Vagina (tissue), 2 donors: ENCODE results near the gene VMO1. TPM values are rescaled to one million over a fixed set of nuclear protein-coding genes. Genes with fewer than 3 reads are reported as not detected.

Source experiments
- DNase-seq, 2 donors: peaks; one replicate each; pipeline ENCODE4 v3.0.0-alpha.2; 2017; ENCODE audit errors: extremely low spot score in 2 of 2
- H3K27ac ChIP-seq: fragments of 200-600 bp; sonication (generic); one replicate; pipeline ENCODE4 v1.5.1; 2019
- H3K27me3 ChIP-seq: fragments of 200-600 bp; sonication (generic); one replicate; pipeline ENCODE4 v1.5.1; 2019
- H3K36me3 ChIP-seq, 2 donors: fragments of 200-600 bp; sonication (generic); one replicate each; pipeline ENCODE4 v1.5.1; 2017 to 2019
- H3K4me1 ChIP-seq: fragments of 200-600 bp; sonication (generic); one replicate; pipeline ENCODE4 v1.5.1; 2019
- H3K4me3 ChIP-seq, 2 donors: fragments of 200-600 bp; sonication (generic); 1 replicate in 1 of 2; 2 replicates in 1 of 2; pipeline ENCODE4 v1.5.1; 2016 to 2019
- H3K9me3 ChIP-seq: fragments of 200-600 bp; sonication (generic); one replicate; pipeline ENCODE4 v1.5.1; 2019
- CTCF ChIP-seq, 3 experiments: fragments of 450-650 bp in 2 of 3; fragments of 200-600 bp in 1 of 3; sonication (generic) in 1 of 3; IDR thresholded peaks; one replicate each; pipeline ENCODE4 v1.5.1; 2017 to 2019; ENCODE audit warnings: antibody characterized with exemption in 3 of 3, mild to moderate bottlenecking in 2 of 3, moderate library complexity in 2 of 3
- POLR2A ChIP-seq, 2 donors: fragments of 450-650 bp; IDR thresholded peaks; one replicate each; pipeline ENCODE4 v1.6.1; 2017; ENCODE audit warnings: antibody characterized with exemption in 2 of 2, mild to moderate bottlenecking in 2 of 2, moderate library complexity in 2 of 2
- POLR2AphosphoS5 ChIP-seq, 2 donors: sonication (generic); formaldehyde crosslinking; IDR thresholded peaks; one replicate each; pipeline ENCODE4 v1.9.0; 2017; ENCODE audit warnings: antibody characterized with exemption in 2 of 2, mild to moderate bottlenecking in 2 of 2, low read depth in 1 of 2; ENCODE audit not compliant: insufficient read depth in 1 of 2
- intact Hi-C: fragments of 100-400 bp; cut with DNase I; formaldehyde crosslinking; loops from one replicate; pipeline ENCODE4 v1.15.1; 2023
- total RNA-seq: library from RNA; depleted of rRNA; stranded (reverse); fragments of >200 nt; gene quantifications from one replicate; pipeline ENCODE4 v1.2.3, GENCODE V29; 2016

The VMO1 gene
- total RNA-seq, 1 donor from 2014 or later: 12.5 TPM

DNA sequence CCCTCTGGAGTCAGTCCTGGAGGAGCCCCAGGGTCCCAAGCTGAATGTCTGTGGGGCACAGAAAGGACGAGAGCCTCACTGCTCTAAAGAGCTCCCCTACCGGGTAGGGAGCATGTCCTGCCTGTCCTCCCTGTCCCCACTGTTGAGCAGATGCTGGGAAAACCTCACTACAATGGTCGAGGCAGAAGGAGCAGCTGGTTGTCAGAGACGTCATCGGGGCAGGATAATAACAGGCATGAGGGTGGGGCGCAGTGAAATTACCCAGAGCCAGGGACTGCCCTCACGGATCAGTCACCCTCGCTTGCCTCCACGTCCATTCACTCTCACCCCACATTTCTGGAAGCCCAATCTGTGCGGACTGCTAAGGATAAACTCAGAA, 13.9 kb downstream of the VMO1 start:
- H3K4me3 ChIP-seq: no peak overlapping the region
- H3K27me3 ChIP-seq: no peaks in the 10 kb centered on the region
- H3K27ac ChIP-seq: no peak overlapping the region
- no peaks in the 10 kb centered on the region for H3K36me3 ChIP-seq
- TF ChIP-seq POLR2AphosphoS5 (IDR thresholded peaks at IDR 0.05; ENCODE audit: insufficient read depth in 1 of 2, low read depth in 1 of 2) (no peak), CTCF (IDR thresholded peaks at IDR 0.05) (no peak), POLR2A (IDR thresholded peaks at IDR 0.05) (no peak)
- DNase-seq: no peak
- no peaks in the 10 kb centered on the region for H3K9me3 ChIP-seq
- H3K4me1 ChIP-seq: no peaks in the 10 kb centered on the region
- intact Hi-C loops: no loop called here

DNA sequence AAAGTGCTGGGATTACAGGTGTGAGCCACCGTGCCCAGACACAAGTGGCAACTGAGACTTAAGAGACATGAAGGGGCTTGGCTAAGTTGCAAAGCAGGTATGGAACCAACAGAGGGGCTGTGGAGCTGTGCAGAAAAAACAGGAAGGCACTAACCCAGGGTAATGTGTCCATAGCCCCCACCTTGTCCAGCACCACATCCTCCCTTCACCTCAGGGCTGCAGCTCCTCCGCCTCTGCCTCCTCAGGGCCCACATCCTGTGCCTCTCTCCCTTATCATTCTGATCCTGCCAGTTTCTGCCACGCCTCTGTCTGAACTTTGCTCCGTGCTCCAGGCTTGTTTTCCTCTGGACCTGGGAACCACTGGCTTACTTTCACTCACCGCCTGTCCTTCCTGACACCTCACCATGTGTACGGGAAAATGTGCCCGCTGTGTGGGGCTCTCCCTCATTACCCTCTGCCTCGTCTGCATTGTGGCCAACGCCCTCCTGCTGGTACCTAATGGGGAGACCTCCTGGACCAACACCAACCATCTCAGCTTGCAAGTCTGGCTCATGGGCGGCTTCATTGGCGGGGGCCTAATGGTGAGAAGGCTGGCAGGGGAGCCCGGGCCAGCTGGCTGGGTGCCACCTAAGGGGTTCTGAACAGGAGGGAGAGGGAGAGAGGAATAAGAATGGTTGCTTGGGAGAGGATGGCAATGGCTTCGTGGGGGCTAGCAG, 14.5 kb downstream of the VMO1 start, which contains the start of gene TM4SF5:
Gene TM4SF5 (plus strand): TSS at position 368 of the 716 bp plus-strand sequence. CDS start 37 bp downstream, at position 405.
- H3K4me1 ChIP-seq: no peaks in the 10 kb centered on the region
- no peaks in the 10 kb centered on the region for H3K9me3 ChIP-seq
- intact Hi-C loops: no loop called here
- no peak within 1 kb of the TSS for H3K4me3 ChIP-seq
- no peak within 1 kb of the TSS for H3K27ac ChIP-seq
- H3K27me3 ChIP-seq: no peaks in the 10 kb centered on the region
- H3K36me3 ChIP-seq: no peaks in the 10 kb centered on the region
- DNase-seq: no peak
- TF ChIP-seq POLR2AphosphoS5 (IDR thresholded peaks at IDR 0.05; ENCODE audit: insufficient read depth in 1 of 2, low read depth in 1 of 2) (no peak), POLR2A (IDR thresholded peaks at IDR 0.05) (no peak)

- no peak for TF ChIP-seq POLR2A (IDR thresholded peaks at IDR 0.05)
- no peak for TF ChIP-seq CTCF (IDR thresholded peaks at IDR 0.05)
- no peak for TF ChIP-seq POLR2AphosphoS5 (IDR thresholded peaks at IDR 0.05; ENCODE audit: insufficient read depth in 1 of 2, low read depth in 1 of 2)
- Histone ChIP-seq H3K36me3 (no peaks in the 10 kb centered on the region), H3K27me3 (no peaks in the 10 kb centered on the region), H3K9me3 (no peaks in the 10 kb centered on the region), H3K4me3 (no peak overlapping the region), H3K27ac (no peak overlapping the region), H3K4me1 (no peaks in the 10 kb centered on the region)
- intact Hi-C loops: no loop called here
- DNase-seq: no peak
Measured at GRCh38 chr17:4769628-4770027, 16.5 kb downstream of the VMO1 start.

DNA sequence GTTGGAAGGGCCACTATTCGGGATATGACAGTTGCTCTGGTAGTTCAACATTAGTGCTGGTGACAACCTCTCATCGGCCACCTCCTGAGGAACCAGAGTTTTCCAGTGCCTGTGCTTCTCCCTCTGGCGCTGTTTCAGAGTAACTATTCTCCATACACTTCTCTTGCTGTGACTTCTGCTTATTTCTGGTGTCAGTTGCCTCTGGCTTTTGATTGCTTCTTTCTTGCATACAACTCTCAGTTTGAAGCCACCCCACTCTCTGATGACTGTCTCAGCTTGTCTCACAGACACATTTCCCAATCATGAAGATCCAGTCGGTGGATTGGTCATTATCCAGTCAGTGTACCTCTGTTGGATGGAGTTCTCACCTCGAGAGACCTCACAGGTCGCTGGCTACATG, 17.9 kb downstream of the VMO1 start:
- Histone ChIP-seq H3K4me3 (no peak overlapping the region), H3K36me3 (no peaks in the 10 kb centered on the region), H3K27ac (no peak overlapping the region), H3K9me3 (no peaks in the 10 kb centered on the region), H3K27me3 (no peaks in the 10 kb centered on the region), H3K4me1 (no peaks in the 10 kb centered on the region)
- DNase-seq: no peak
- intact Hi-C loops: no loop called here
- no peak for TF ChIP-seq POLR2A (IDR thresholded peaks at IDR 0.05)
- no peak for TF ChIP-seq CTCF (IDR thresholded peaks at IDR 0.05)
- no peak for TF ChIP-seq POLR2AphosphoS5 (IDR thresholded peaks at IDR 0.05; ENCODE audit: insufficient read depth in 1 of 2, low read depth in 1 of 2)

GRCh38 chr17:4766723-4767122, 19.4 kb downstream of the VMO1 start:
- Histone ChIP-seq H3K36me3 (no peaks in the 10 kb centered on the region), H3K9me3 (no peaks in the 10 kb centered on the region), H3K4me3 (no peak overlapping the region), H3K27ac (no peak overlapping the region), H3K27me3 (no peaks in the 10 kb centered on the region), H3K4me1 (no peaks in the 10 kb centered on the region)
- DNase-seq: no peak
- intact Hi-C loops: no loop called here
- TF ChIP-seq POLR2AphosphoS5 (IDR thresholded peaks at IDR 0.05; ENCODE audit: insufficient read depth in 1 of 2, low read depth in 1 of 2) (no peak), POLR2A (IDR thresholded peaks at IDR 0.05) (no peak)

- no peak for DNase-seq
- H3K27ac ChIP-seq: no peak overlapping the region
- H3K4me1 ChIP-seq: no peaks in the 10 kb centered on the region
- no peak overlapping the region for H3K4me3 ChIP-seq
- no peak for TF ChIP-seq POLR2A (IDR thresholded peaks at IDR 0.05)
- TF ChIP-seq CTCF (IDR thresholded peaks at IDR 0.05): no peak
- TF ChIP-seq POLR2AphosphoS5 (IDR thresholded peaks at IDR 0.05; ENCODE audit: insufficient read depth in 1 of 2, low read depth in 1 of 2): no peak
- H3K9me3 ChIP-seq: no peaks in the 10 kb centered on the region
- no peaks in the 10 kb centered on the region for H3K27me3 ChIP-seq
- H3K36me3 ChIP-seq: no peaks in the 10 kb centered on the region
- intact Hi-C loops: no loop called here
Measured at GRCh38 chr17:4766201-4766600, 20.0 kb downstream of the VMO1 start.
